Fibroblast of villous mesenchyme (primary cell): Measurements from ENCODE around the gene GGNBP2. TPM values are rescaled to one million over a fixed set of nuclear protein-coding genes. Genes with fewer than 3 reads are reported as not detected.
"Not testable (repeated sequence)": the region's sequence is repeated elsewhere in the genome, so short reads cannot be mapped to it uniquely, and the experiment has no call there.

Source experiments
- DNase-seq: peaks from one replicate; pipeline ENCODE4 v3.0.0-alpha.2; 2010; ENCODE audit warnings: low read depth
- H3K4me3 ChIP-seq: 2 replicates; pipeline ENCODE4 v1.5.1; 2011; ENCODE audit warnings: low read depth, mild to moderate bottlenecking, low read length
- CTCF ChIP-seq: IDR thresholded peaks from 2 replicates; pipeline ENCODE4 v1.5.1; 2012; ENCODE audit warnings: low read depth, mild to moderate bottlenecking, low read length; ENCODE audit not compliant: insufficient read depth
- total RNA-seq: library from RNA; depleted of rRNA; stranded (reverse); fragments of >200 nt; gene quantifications from 2 replicates; pipeline ENCODE4 v1.2.3, GENCODE V29; 2012

GGNBP2 gene
- total RNA-seq, 1 donor = 70.4 TPM

GRCh38 chr17:36599546-36600250 lies 55.0 kb downstream of the GGNBP2 start:
- H3K4me3 ChIP-seq = no peak overlapping the region
- no peak for TF ChIP-seq CTCF
- DNase-seq = no peak

- no peak for TF ChIP-seq CTCF
- DNase-seq = no peak
- peak overlapping the region; percentile 94 for H3K4me3 ChIP-seq
These were observed 55.7 kb downstream of the GGNBP2 start for GRCh38 chr17:36600465-36600864.

- no peak for DNase-seq
- TF ChIP-seq CTCF = no peak
- peak overlapping the region; percentile 94 for H3K4me3 ChIP-seq
These were observed 56.2 kb downstream of the GGNBP2 start for GRCh38 chr17:36600936-36601302.

GRCh38 chr17:36601303-36602029 lies 56.7 kb downstream of the GGNBP2 start, which contains the start of gene MRM1:
Gene MRM1, plus strand, starts transcription at chr17:36601583. Its CDS starts 228 bp downstream, at chr17:36601811.
- peak; percentile 5 for TF ChIP-seq CTCF
- peak within 1 kb of the TSS; percentile 94 for H3K4me3 ChIP-seq
- peak; percentile 92 for DNase-seq

- DNase-seq = no peak
- peak overlapping the region; percentile 94 for H3K4me3 ChIP-seq
- no peak for TF ChIP-seq CTCF
These were observed 57.5 kb downstream of the GGNBP2 start for GRCh38 chr17:36602030-36602748.

GRCh38 chr17:36602924-36603384 lies 58.2 kb downstream of the GGNBP2 start:
- peak overlapping the region; percentile 94 for H3K4me3 ChIP-seq
- peak; percentile 74 for TF ChIP-seq CTCF
- DNase-seq = peak; percentile 63

- not testable (repeated sequence) for H3K4me3 ChIP-seq
These were observed 60.3 kb downstream of the GGNBP2 start for GRCh38 chr17:36605028-36605427.

More at GRCh38 chr17:36605028-36605427, 60.3 kb downstream of the GGNBP2 start:
- not testable (repeated sequence) for DNase-seq
